GM23248 (cell line): Measurements from ENCODE around the gene MEG3. TPM values are rescaled to one million over a fixed set of nuclear protein-coding genes. Genes with fewer than 3 reads are reported as not detected.

ENCODE experiments used
- DNase-seq: peaks from one replicate; pipeline ENCODE4 v3.0.0-alpha.2; 2015
- H2AFZ ChIP-seq: fragments of 200-600 bp; sonication (generic); 2 replicates; pipeline ENCODE4 v1.6.1; 2016; ENCODE audit warnings: antibody characterized with exemption
- H3F3A ChIP-seq: fragments of 200-600 bp; sonication (generic); 2 replicates; pipeline ENCODE4 v1.6.1; 2016; ENCODE audit warnings: mild to moderate bottlenecking, antibody characterized with exemption, mixed run types; ENCODE audit not compliant: insufficient read depth
- H3K27ac ChIP-seq: fragments of 200-600 bp; sonication (generic); 2 replicates; pipeline ENCODE4 v1.5.1; 2016; ENCODE audit warnings: mild to moderate bottlenecking
- H3K27me3 ChIP-seq: fragments of 200-600 bp; sonication (generic); replicated peaks from 2 replicates; pipeline ENCODE4 v1.6.1; 2016; ENCODE audit warnings: mild to moderate bottlenecking; ENCODE audit not compliant: insufficient read depth
- H3K36me3 ChIP-seq: fragments of 200-600 bp; sonication (generic); 2 replicates; pipeline ENCODE4 v1.6.1; 2016; ENCODE audit warnings: low read depth, mild to moderate bottlenecking
- H3K4me1 ChIP-seq: fragments of 200-600 bp; sonication (generic); 2 replicates; pipeline ENCODE4 v1.6.1; 2016; ENCODE audit warnings: mild to moderate bottlenecking; ENCODE audit not compliant: insufficient read depth
- H3K4me2 ChIP-seq: fragments of 200-600 bp; sonication (generic); one replicate; pipeline ENCODE4 v1.6.1; 2016; ENCODE audit warnings: mild to moderate bottlenecking; ENCODE audit not compliant: unreplicated experiment
- H3K4me3 ChIP-seq: fragments of 200-600 bp; sonication (generic); 2 replicates; pipeline ENCODE4 v1.5.1; 2016; ENCODE audit warnings: mild to moderate bottlenecking
- H3K79me2 ChIP-seq: fragments of 200-600 bp; sonication (generic); 2 replicates; pipeline ENCODE4 v1.6.1; 2016; ENCODE audit warnings: mild to moderate bottlenecking; ENCODE audit not compliant: insufficient read depth
- H3K9ac ChIP-seq: fragments of 200-600 bp; sonication (generic); 2 replicates; pipeline ENCODE4 v1.6.1; 2016; ENCODE audit warnings: mild to moderate bottlenecking
- H3K9me2 ChIP-seq: fragments of 200-600 bp; sonication (generic); 2 replicates; pipeline ENCODE4 v1.6.1; 2016; ENCODE audit warnings: mixed run types, mild to moderate bottlenecking, moderate library complexity; ENCODE audit not compliant: insufficient read depth
- H3K9me3 ChIP-seq: fragments of 200-600 bp; sonication (generic); one replicate; pipeline ENCODE4 v1.6.1; 2017; ENCODE audit warnings: low read depth
- H4K20me1 ChIP-seq: fragments of 200-600 bp; sonication (generic); 2 replicates; pipeline ENCODE4 v1.6.0; 2016; ENCODE audit not compliant: insufficient read depth
- EZH2 ChIP-seq: fragments of 200-600 bp; sonication (generic); IDR thresholded peaks from 2 replicates; pipeline ENCODE4 v1.6.1; 2018; ENCODE audit warnings: antibody characterized with exemption, mild to moderate bottlenecking; ENCODE audit not compliant: insufficient read depth, poor library complexity, severe bottlenecking
- EZH2phosphoT487 ChIP-seq: fragments of 200-600 bp; sonication (generic); IDR thresholded peaks from 2 replicates; pipeline ENCODE4 v1.6.1; 2018; ENCODE audit warnings: antibody characterized with exemption, moderate library complexity, mild to moderate bottlenecking, low read depth; ENCODE audit not compliant: insufficient read depth
- WGBS, 2 experiments: methylation state at CpG; one replicate each; pipeline ENCODE4 v1.1.6; 2015 to 2017; ENCODE audit warnings: low lambda C conversion rate in 2 of 2, low coverage in 1 of 2; ENCODE audit errors: missing lambda C conversion rate in 2 of 2; 5-methylcytosine and 5-hydroxymethylcytosine counted together
- in situ Hi-C: fragments of 300-500 bp; cut with MboI; formaldehyde crosslinking; loops from 2 replicates; pipeline ENCODE4 v1.15.0; 2020
- polyA plus RNA-seq: library from polyadenylated mRNA; unstranded; fragments of >200 nt; fragmentation: Nextera tagmentation; extraction: Ambion mirVana; gene quantifications from 2 replicates; pipeline ENCODE4 v1.2.1, GENCODE V29; 2016
- total RNA-seq: library from RNA; depleted of rRNA; stranded (reverse); fragments of >200 nt; shearing (Covaris generic); gene quantifications from 2 replicates; pipeline ENCODE4 v1.2.3, GENCODE V29; 2014

MEG3 gene
- total and polyA plus RNA-seq, 2 experiments from 2014 or later = 101 to 228 TPM

DNA sequence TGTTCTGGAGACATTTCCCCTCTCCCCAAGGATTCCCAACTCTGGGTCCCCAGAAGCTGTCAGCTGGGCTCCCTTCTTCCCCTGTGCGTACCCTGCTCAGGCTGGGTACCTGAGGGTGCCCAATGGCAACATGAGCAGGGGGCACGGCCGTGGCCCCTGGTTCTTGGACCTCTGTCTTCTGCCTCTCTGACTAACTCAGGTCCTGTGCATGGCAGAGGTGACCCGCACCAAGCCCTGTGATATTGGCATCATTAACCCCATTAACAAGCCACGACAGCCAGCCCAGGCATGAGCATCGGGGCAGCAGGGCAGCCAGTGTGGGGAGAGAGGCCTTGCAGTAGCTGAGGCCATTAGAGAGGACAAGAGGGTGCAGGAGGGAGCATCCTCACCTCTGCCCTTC, 49.2 kb downstream of the MEG3 start:
- no peak overlapping the region for H2AFZ ChIP-seq
- H3K4me3 ChIP-seq = no peak overlapping the region
- H3K36me3 ChIP-seq = no peaks in the 10 kb centered on the region
- no peaks in the 10 kb centered on the region for H3K9me2 ChIP-seq
- peaks cover 13% of the 10 kb centered on the region for H3F3A ChIP-seq
- in situ Hi-C loops = no loop called here
- peaks cover 53% of the 10 kb centered on the region for H3K79me2 ChIP-seq
- no peak for DNase-seq
- H3K9ac ChIP-seq = no peak overlapping the region
- 81 to 86% methylated on average over 6 of the region's 6 CpGs for WGBS, 2 experiments
- TF ChIP-seq EZH2 (no peak), EZH2phosphoT487 (no peak)
- no peaks in the 10 kb centered on the region for H3K9me3 ChIP-seq
- H3K27me3 ChIP-seq = no peaks in the 10 kb centered on the region
- no peak overlapping the region for H3K4me2 ChIP-seq
- no peaks in the 10 kb centered on the region for H4K20me1 ChIP-seq
- H3K27ac ChIP-seq = no peak overlapping the region
- no peaks in the 10 kb centered on the region for H3K4me1 ChIP-seq

DNA sequence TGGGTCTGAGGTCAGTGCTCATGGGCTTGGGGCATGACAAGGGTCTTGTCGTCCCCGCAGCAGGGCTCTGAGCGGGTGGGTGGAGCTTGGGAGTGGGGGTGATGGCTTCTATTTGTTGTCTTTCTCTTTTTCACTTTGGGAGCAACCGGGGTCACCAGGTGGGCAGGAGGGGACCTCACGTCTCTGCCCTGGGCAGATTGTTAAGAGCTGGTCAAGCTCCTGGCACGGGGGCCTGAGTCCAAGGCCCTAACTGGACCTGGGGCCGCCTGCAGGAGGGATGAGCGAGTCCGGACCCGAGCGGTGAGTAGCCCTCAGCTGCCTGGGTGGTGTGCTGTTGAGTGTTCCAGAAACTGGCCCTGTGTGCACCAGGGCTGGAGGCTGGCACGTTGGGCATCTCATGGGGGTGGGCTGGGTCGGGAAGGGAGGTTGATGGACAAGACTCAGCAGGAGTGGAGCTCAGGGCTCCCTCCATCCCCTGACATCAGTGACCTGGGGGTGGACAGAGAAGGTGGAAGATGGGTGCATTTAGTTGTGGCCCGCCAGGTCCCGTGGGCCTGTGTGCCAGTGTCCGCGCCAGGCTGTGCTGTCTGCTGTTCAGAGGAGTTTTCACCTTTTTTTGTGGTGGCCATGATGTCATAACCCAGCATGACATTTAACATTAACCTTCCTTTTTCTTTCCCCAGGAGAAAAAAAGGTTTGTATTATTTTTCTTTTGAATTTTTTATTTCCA, 50.1 kb downstream of the MEG3 start:
- no peak for TF ChIP-seq EZH2
- TF ChIP-seq EZH2phosphoT487 = no peak
- H3K4me3 ChIP-seq = no peak overlapping the region
- no peaks in the 10 kb centered on the region for H3K9me3 ChIP-seq
- H2AFZ ChIP-seq = no peak overlapping the region
- no peak overlapping the region for H3K9ac ChIP-seq
- H3F3A ChIP-seq = peaks cover 13% of the 10 kb centered on the region
- no peaks in the 10 kb centered on the region for H3K36me3 ChIP-seq
- no peak overlapping the region for H3K4me2 ChIP-seq
- DNase-seq = no peak
- H3K27me3 ChIP-seq = no peaks in the 10 kb centered on the region
- WGBS, 2 experiments = 69 to 72% methylated on average over 16 to 17 of the region's 17 CpGs
- no peaks in the 10 kb centered on the region for H3K9me2 ChIP-seq
- H3K4me1 ChIP-seq = no peaks in the 10 kb centered on the region
- H3K79me2 ChIP-seq = peaks cover 53% of the 10 kb centered on the region
- in situ Hi-C loops = no loop called here
- no peaks in the 10 kb centered on the region for H4K20me1 ChIP-seq
- H3K27ac ChIP-seq = no peak overlapping the region

DNA sequence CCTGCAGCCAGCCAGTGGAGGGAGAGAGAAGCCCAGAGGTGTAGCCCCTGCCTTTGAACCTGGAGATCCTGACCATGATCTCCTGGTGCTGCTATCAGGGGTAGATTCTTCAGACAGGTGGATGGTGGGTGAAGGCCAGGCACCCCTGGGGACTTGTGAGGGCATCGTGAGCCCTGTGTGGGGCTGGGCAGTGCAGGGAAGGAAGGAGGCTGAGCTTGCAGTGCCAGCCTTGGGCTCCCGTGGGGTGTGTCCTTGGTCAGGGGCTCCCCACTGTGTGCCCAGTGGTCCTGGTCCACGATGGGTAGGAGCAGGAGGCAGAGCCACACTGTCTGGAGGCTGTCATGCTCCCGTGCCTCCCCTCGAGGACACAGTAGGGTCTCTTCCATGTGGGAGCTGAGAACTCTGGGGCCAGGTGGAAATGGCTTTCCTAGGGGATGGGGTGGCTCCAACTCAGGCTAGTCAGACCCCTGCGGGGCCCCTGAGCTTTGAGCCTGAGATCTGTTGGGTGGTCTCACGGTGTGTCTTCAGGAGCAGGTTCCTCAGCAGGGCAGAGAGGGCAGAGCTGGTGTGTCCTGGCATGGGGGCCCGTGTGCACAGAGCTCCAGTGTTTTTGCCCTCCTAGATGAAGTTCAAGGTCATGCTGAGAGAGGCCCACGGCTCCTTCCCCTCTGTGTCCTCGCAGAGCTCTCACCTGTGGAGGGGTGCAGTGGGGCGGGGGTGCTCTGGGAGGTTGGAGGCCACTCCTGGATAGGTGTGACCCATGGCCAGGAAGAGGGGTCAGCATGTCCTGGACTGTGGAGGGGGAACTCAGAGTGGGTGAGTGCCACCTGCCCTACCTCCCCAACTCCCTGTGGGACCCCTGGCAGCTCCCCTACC, 52.6 kb downstream of the MEG3 start:
- in situ Hi-C loops = no loop called here
- Histone ChIP-seq H3K9me3 (no peaks in the 10 kb centered on the region), H3K27me3 (no peaks in the 10 kb centered on the region), H3K4me1 (no peaks in the 10 kb centered on the region), H3K9ac (no peak overlapping the region), H3K79me2 (peaks cover 72% of the 10 kb centered on the region), H3K9me2 (no peaks in the 10 kb centered on the region), H4K20me1 (no peaks in the 10 kb centered on the region), H3K4me3 (no peak overlapping the region), H3K27ac (no peak overlapping the region), H2AFZ (no peak overlapping the region), H3K4me2 (no peak overlapping the region), H3K36me3 (no peaks in the 10 kb centered on the region; the same call in 1 of the 2 replicates), H3F3A (no peaks in the 10 kb centered on the region; the same call in 1 of the 2 replicates)
- TF ChIP-seq EZH2phosphoT487 (no peak), EZH2 (no peak)
- no peak for DNase-seq
- WGBS, 2 experiments = 55 to 67% methylated on average over 11 of the region's 11 CpGs

- no peaks in the 10 kb centered on the region for H3K9me3 ChIP-seq
- in situ Hi-C loops = no loop called here
- H3K36me3 ChIP-seq = peaks cover 6% of the 10 kb centered on the region; the same call in 1 of the 2 replicates
These were observed 53.3 kb downstream of the MEG3 start for GRCh38 chr14:100879194-100879593.

More at GRCh38 chr14:100879194-100879593, 53.3 kb downstream of the MEG3 start:
- Histone ChIP-seq H3F3A (no peaks in the 10 kb centered on the region), H3K79me2 (peaks cover 78% of the 10 kb centered on the region), H2AFZ (no peak overlapping the region), H4K20me1 (no peaks in the 10 kb centered on the region), H3K4me3 (no peak overlapping the region), H3K27ac (no peak overlapping the region), H3K9me2 (no peaks in the 10 kb centered on the region), H3K27me3 (no peaks in the 10 kb centered on the region), H3K9ac (no peak overlapping the region), H3K4me1 (no peaks in the 10 kb centered on the region), H3K4me2 (no peak overlapping the region)
- 72 to 74% methylated on average over 8 of the region's 8 CpGs for WGBS, 2 experiments
- no peak for DNase-seq
- no peak for TF ChIP-seq EZH2phosphoT487
- no peak for TF ChIP-seq EZH2
